HepG2 (cell line): ENCODE measurements around the gene DPH3. TPM values are rescaled to one million over a fixed set of nuclear protein-coding genes. Genes with fewer than 3 reads are reported as not detected.

ENCODE experiments used
- FUBP1 ChIP-seq: sonication (generic); formaldehyde crosslinking; IDR thresholded peaks from 2 replicates; pipeline ENCODE4 v1.5.1; 2020; ENCODE audit warnings: missing genetic modification reagents, mild to moderate bottlenecking, borderline replicate concordance
- GMEB1 ChIP-seq: sonication (generic); formaldehyde crosslinking; IDR thresholded peaks from 2 replicates; pipeline ENCODE4 v1.5.1; 2020; ENCODE audit warnings: missing genetic modification reagents, mild to moderate bottlenecking, borderline replicate concordance
- MED8 ChIP-seq: sonication (generic); formaldehyde crosslinking; IDR thresholded peaks from 2 replicates; pipeline ENCODE4 v1.8.1; 2023; ENCODE audit warnings: mild to moderate bottlenecking, missing genetic modification reagents; ENCODE audit not compliant: insufficient replicate concordance
- MIXL1 ChIP-seq: IDR thresholded peaks from 2 replicates; pipeline ENCODE4 v1.6.1; 2016
- NCOA2 ChIP-seq: sonication (generic); formaldehyde crosslinking; IDR thresholded peaks from 2 replicates; pipeline ENCODE4 v1.8.0; 2022; ENCODE audit warnings: inconsistent platforms
- POLR2G ChIP-seq: fragments of 200-400 bp; formaldehyde crosslinking; IDR thresholded peaks from 2 replicates; pipeline ENCODE4 v1.6.1; 2018; ENCODE audit warnings: mild to moderate bottlenecking, low read depth, low read length, moderate library complexity
- PRMT3 ChIP-seq: sonication (generic); formaldehyde crosslinking; IDR thresholded peaks from 2 replicates; pipeline ENCODE4 v1.8.1; 2022; ENCODE audit warnings: low read depth, mild to moderate bottlenecking, moderate library complexity, missing genetic modification reagents, borderline replicate concordance
- RAD21 ChIP-seq: fragments of 450-650 bp; formaldehyde crosslinking; IDR thresholded peaks from 2 replicates; pipeline ENCODE4 v1.5.0; 2020; ENCODE audit warnings: mild to moderate bottlenecking
- RXRA ChIP-seq: sonication (generic); formaldehyde crosslinking; IDR thresholded peaks from 2 replicates; pipeline ENCODE4 v1.5.1; 2020; ENCODE audit warnings: missing genetic modification reagents
- TEAD3 ChIP-seq: optimal IDR thresholded peaks from 2 replicates; pipeline ENCODE3; 2016; ENCODE audit warnings: borderline replicate concordance
- WIZ ChIP-seq: sonication (generic); formaldehyde crosslinking; IDR thresholded peaks from 2 replicates; pipeline ENCODE4 v1.5.1; 2020; ENCODE audit warnings: mild to moderate bottlenecking, missing genetic modification reagents
- ZFY ChIP-seq: sonication (generic); formaldehyde crosslinking; IDR thresholded peaks from 2 replicates; pipeline ENCODE4 v1.4.0; 2020; ENCODE audit warnings: missing genetic modification reagents
- ZMYM3 ChIP-seq: sonication (generic); formaldehyde crosslinking; IDR thresholded peaks from 2 replicates; pipeline ENCODE4 v1.5.1; 2020; ENCODE audit warnings: mild to moderate bottlenecking, missing genetic modification reagents
- ZNF138 ChIP-seq: sonication (generic); formaldehyde crosslinking; IDR thresholded peaks from 2 replicates; pipeline ENCODE4 v1.5.0; 2020; ENCODE audit warnings: mild to moderate bottlenecking, low read depth, missing genetic modification reagents
- ZNF17 ChIP-seq: sonication (generic); formaldehyde crosslinking; IDR thresholded peaks from 2 replicates; pipeline ENCODE4 v1.5.0; 2020; ENCODE audit warnings: mild to moderate bottlenecking, missing genetic modification reagents
- ZNF607 ChIP-seq: sonication (generic); formaldehyde crosslinking; IDR thresholded peaks from 2 replicates; pipeline ENCODE4 v1.5.1; 2020; ENCODE audit warnings: missing genetic modification reagents, mild to moderate bottlenecking, borderline replicate concordance
- ZNF619 ChIP-seq: sonication (generic); formaldehyde crosslinking; IDR thresholded peaks from 2 replicates; pipeline ENCODE4 v1.4.0; 2020; ENCODE audit warnings: mild to moderate bottlenecking, missing genetic modification reagents
- ZNF672 ChIP-seq: sonication (generic); formaldehyde crosslinking; IDR thresholded peaks from 2 replicates; pipeline ENCODE4 v1.8.1; 2022; ENCODE audit warnings: missing genetic modification reagents
- ZNF678 ChIP-seq: sonication (generic); formaldehyde crosslinking; IDR thresholded peaks from 2 replicates; pipeline ENCODE4 v1.4.0; 2020; ENCODE audit warnings: mild to moderate bottlenecking, missing genetic modification reagents
- ZNF703 ChIP-seq: sonication (generic); formaldehyde crosslinking; IDR thresholded peaks from 2 replicates; pipeline ENCODE4 v1.5.1; 2020; ENCODE audit warnings: missing genetic modification reagents, mild to moderate bottlenecking, moderate library complexity, borderline replicate concordance
- ZNF878 ChIP-seq: sonication (generic); formaldehyde crosslinking; IDR thresholded peaks from 2 replicates; pipeline ENCODE4 v1.8.1; 2023; ENCODE audit warnings: mild to moderate bottlenecking, missing genetic modification reagents, moderate library complexity
- polyA plus RNA-seq, 8 experiments: library from polyadenylated mRNA; depleted of rRNA in 3 of 8; stranded (reverse) in 7 of 8; unstranded in 1 of 8; fragments of >200 nt; fragmentation: Illumina TruSeq in 4 of 8; extraction: Trizol in 4 of 8; gene quantifications; 2 replicates each; pipeline versions ENCODE4 v1.2.1 to v1.2.3, GENCODE V29; 2011 to 2016; ENCODE audit warnings: low read depth in 4 of 8, missing spikeins in 1 of 8, mixed read lengths in 1 of 8; ENCODE audit not compliant: insufficient read depth in 1 of 8
- total RNA-seq, 5 experiments: library from RNA; depleted of rRNA; stranded (reverse); fragments of >200 nt; fragmentation: Illumina TruSeq; extraction: Trizol; gene quantifications; 2 replicates each; pipeline ENCODE4 v1.2.3, GENCODE V29; 2016; ENCODE audit warnings: low read depth in 1 of 5

The DPH3 gene
- total and polyA plus RNA-seq, 2 of the 13 experiments (the other 11 are each of a cell fraction or from before 2014, with no cell fraction given): 18.3 to 21.6 TPM

- peak; percentile 91 for TF ChIP-seq GMEB1 (CRISPR knock-in tag)
- peak; percentile 36; the same call in 1 of the 2 replicates for TF ChIP-seq ZNF619 (CRISPR knock-in tag)
- 0 out of 2 replicates have a peak, but pooled peaks have one; percentile 13 for TF ChIP-seq RAD21 (CRISPR knock-in tag)
- peak; percentile 77 for TF ChIP-seq ZFY
- peak; percentile 12 for TF ChIP-seq TEAD3 (CRISPR knock-in tag)
- no peak for TF ChIP-seq PRMT3 (CRISPR knock-in tag)
- TF ChIP-seq MIXL1 (CRISPR knock-in tag): 0 out of 2 replicates have a peak, but pooled peaks have one; percentile 32
- TF ChIP-seq FUBP1 (CRISPR knock-in tag): no peak
- TF ChIP-seq ZNF138 (CRISPR knock-in tag): no peak
- no peak for TF ChIP-seq ZNF678
- peak; percentile 67 for TF ChIP-seq MED8 (CRISPR knock-in tag)
- 0 out of 2 replicates have a peak, but pooled peaks have one; percentile 30 for TF ChIP-seq ZNF607 (CRISPR knock-in tag)
- TF ChIP-seq WIZ (CRISPR knock-in tag): no peak; the same call in 1 of the 2 replicates
- no peak for TF ChIP-seq ZMYM3 (CRISPR knock-in tag)
- TF ChIP-seq ZNF672 (CRISPR knock-in tag): no peak
- TF ChIP-seq ZNF878 (CRISPR knock-in tag): no peak
- TF ChIP-seq NCOA2: no peak
- peak; percentile 47 for TF ChIP-seq RXRA (CRISPR knock-in tag)
- TF ChIP-seq POLR2G: peak; percentile 91
- TF ChIP-seq ZNF703 (CRISPR knock-in tag): no peak
- TF ChIP-seq ZNF17: no peak
Measured at GRCh38 chr3:16264708-16265454, at the start of gene DPH3, which contains the start of gene OXNAD1 (continued).
